Measurements from ENCODE around the gene MCM5. TPM values are rescaled to one million over a fixed set of nuclear protein-coding genes. Genes with fewer than 3 reads are reported as not detected.

MCM5 gene
- total and polyA plus RNA-seq, 4 donors, result 6.7 to 104 (median 8.8) TPM

GRCh38 chr22:35434061-35434710, 34.2 kb downstream of the MCM5 start:
- DNase-seq (ENCODE audit: low spot score), result no peak
- no peak overlapping the region for H3K4me3 ChIP-seq (ENCODE audit: low read depth in 1 of 3, low read length in 3 of 3)
- H3K36me3 ChIP-seq (ENCODE audit: control insufficient read depth in 4 of 4, insufficient read depth in 3 of 4, low read depth in 1 of 4, low read length in 3 of 4), result peaks cover 0 to 1% (median 0%) of the 10 kb centered on the region in 4 donors
- H3K27ac ChIP-seq (ENCODE audit: low read depth in 1 of 2, low read length in 2 of 2), result no peak overlapping the region
- H3K9ac ChIP-seq (ENCODE audit: low read depth in 1 of 2, low read length in 2 of 2), result no peak overlapping the region
- H3K4me1 ChIP-seq (ENCODE audit: control insufficient read depth in 4 of 4, insufficient read depth in 4 of 4, low read length in 3 of 4), result peaks cover 0 to 13% (median under 1%) of the 10 kb centered on the region in 4 donors
- H3K9me3 ChIP-seq (ENCODE audit: control insufficient read depth in 4 of 4, low read length in 3 of 4), result peaks cover 0 to 7% (median 2%) of the 10 kb centered on the region in 4 donors
- TF ChIP-seq SP1 (IDR thresholded peaks at IDR 0.05), result no peak
- TF ChIP-seq MAX (IDR thresholded peaks at IDR 0.05), result no peak
- TF ChIP-seq EGR1 (IDR thresholded peaks at IDR 0.05; ENCODE audit: low read depth in 2 of 2), result no peak
- no peak for TF ChIP-seq TAF1 (conservative IDR thresholded peaks at IDR 0.05)
- no peak for TF ChIP-seq GABPA (IDR thresholded peaks at IDR 0.05 in 1 of 2, conservative IDR thresholded peaks at IDR 0.05 in 1 of 2)
- TF ChIP-seq FOXA1 (IDR thresholded peaks at IDR 0.05), result no peak
- no peak for TF ChIP-seq NR2F2 (IDR thresholded peaks at IDR 0.05)
- TF ChIP-seq RXRA (IDR thresholded peaks at IDR 0.05), result no peak
- no peak for TF ChIP-seq HNF4A (conservative IDR thresholded peaks at IDR 0.05)
- TF ChIP-seq RAD21 (IDR thresholded peaks at IDR 0.05), result no peak
- TF ChIP-seq ATF3 (IDR thresholded peaks at IDR 0.05), result no peak
- no peak for TF ChIP-seq CTCF (IDR thresholded peaks at IDR 0.05; ENCODE audit: low read depth, low read length, missing input control)
- TF ChIP-seq REST (IDR thresholded peaks at IDR 0.05), result no peak
- TF ChIP-seq YY1 (IDR thresholded peaks at IDR 0.05), result no peak
- no peak for TF ChIP-seq HNF4G (IDR thresholded peaks at IDR 0.05)
- no peak for TF ChIP-seq JUND (IDR thresholded peaks at IDR 0.05)
- no peak for TF ChIP-seq ZBTB33 (IDR thresholded peaks at IDR 0.05)
- 95% methylated on average over 5 of the region's 5 CpGs for WGBS
- no peaks in the 10 kb centered on the region for H3K27me3 ChIP-seq (ENCODE audit: control insufficient read depth in 4 of 4, insufficient read depth in 4 of 4, low read length in 3 of 4)

All from liver (tissue), 9 donors.